ENCODE measurements around the gene SREK1IP1. TPM values are rescaled to one million over a fixed set of nuclear protein-coding genes. Genes with fewer than 3 reads are reported as not detected.

Gene SREK1IP1
- total RNA-seq = 21.0 and 25.5 TPM in 2 replicates
- total RNA-seq (2013) = 13.3 TPM
- polyA plus RNA-seq = 4.4 and 5.7 TPM in 2 replicates
- 2.6 and 5.6 TPM in 2 replicates for polyA minus RNA-seq

DNA sequence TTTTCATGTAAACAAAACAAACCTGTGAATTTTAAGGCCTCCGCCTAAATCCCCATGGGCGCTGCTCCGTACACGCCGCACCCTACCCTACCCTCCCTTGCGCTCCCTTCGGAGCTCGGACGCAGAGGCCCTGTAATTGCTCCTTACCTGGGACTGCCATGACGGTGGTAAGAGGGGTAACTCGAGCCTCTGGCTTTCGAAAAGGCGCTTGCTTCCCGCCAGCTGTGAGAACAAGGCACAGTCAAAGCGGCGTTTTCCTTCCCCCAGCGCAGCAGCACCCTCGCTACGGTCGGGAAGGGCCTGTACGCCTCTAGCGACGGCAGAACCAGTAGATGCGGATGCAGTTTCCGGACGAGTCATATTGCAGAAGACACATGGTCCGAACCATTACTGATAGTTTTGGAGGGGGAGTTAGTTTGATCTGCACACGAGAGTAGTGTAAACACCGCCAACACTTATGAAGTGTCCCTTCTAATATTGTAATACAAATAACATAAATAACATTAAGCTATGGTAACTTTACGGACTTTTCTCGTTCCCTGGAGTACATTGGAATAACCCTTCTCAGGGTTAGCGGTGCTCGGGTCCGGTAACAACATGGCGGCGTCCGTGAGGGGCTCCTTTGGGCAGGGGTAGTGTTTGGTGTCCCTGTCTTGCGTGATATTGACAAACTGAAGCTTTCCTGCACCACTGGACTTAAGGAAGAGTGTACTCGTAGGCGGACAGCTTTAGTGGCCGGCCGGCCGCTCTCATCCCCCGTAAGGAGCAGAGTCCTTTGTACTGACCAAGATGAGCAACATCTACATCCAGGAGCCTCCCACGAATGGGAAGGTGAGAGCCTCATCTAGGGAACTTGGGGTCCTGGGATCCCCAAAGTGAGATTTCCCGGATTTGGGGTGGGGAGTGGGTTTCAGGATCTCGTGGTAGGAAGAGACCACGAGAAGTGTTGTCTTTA is at the start of gene SREK1IP1, which contains the start of gene CWC27:
Gene SREK1IP1, minus strand, starts transcription at position 334 of the 955 bp plus-strand sequence. Its CDS starts 174 bp downstream, at position 160.
Gene CWC27, plus strand, starts transcription at position 573 of the 955 bp plus-strand sequence. Its CDS starts 217 bp downstream, at position 790.
- Histone ChIP-seq H3K4me1 (ENCODE audit: control insufficient read depth in 2 of 2, insufficient read depth in 2 of 2, low read length in 2 of 2) (peaks cover 30 to 37% of the 10 kb centered on the region in 2 donors), H3K4me3 (ENCODE audit: control extremely low read depth in 1 of 5, extremely low read depth in 1 of 5, insufficient read depth in 1 of 5, low read depth in 2 of 5, low read length in 4 of 5) (peak within 1 kb of the TSS; percentile 81 to 99 (median 96)), H3K9ac (ENCODE audit: low read length) (peak within 1 kb of the TSS; percentile 97), H3K27me3 (replicated peaks in 1 of 4; ENCODE audit: control extremely low read depth in 1 of 4, control insufficient read depth in 3 of 4, insufficient read depth in 4 of 4, low read length in 3 of 4) (no peaks in the 10 kb centered on the region), H3K4me2 (replicated peaks; ENCODE audit: low read depth, low read length, poor library complexity, severe bottlenecking) (peak within 1 kb of the TSS; percentile 87), H3K79me2 (ENCODE audit: control insufficient read depth, insufficient read depth, low read length) (peaks cover 75% of the 10 kb centered on the region), H3K27ac (ENCODE audit: low read length in 2 of 2) (peak within 1 kb of the TSS; percentile 73 to 84), H3K9me3 (ENCODE audit: control extremely low read depth in 1 of 3, control insufficient read depth in 2 of 3, insufficient read depth in 1 of 3, low read length in 2 of 3) (no peaks in the 10 kb centered on the region), H3K36me3 (replicated peaks in 1 of 2; ENCODE audit: control extremely low read depth in 1 of 2, control insufficient read depth in 1 of 2, extremely low read depth in 1 of 2, insufficient read depth in 2 of 2, low read length in 1 of 2) (peaks cover 2 to 9% of the 10 kb centered on the region in 2 experiments), H2AFZ (ENCODE audit: insufficient read depth, low read depth, low read length, poor library complexity, severe bottlenecking) (peak within 1 kb of the TSS; percentile 97), H4K20me1 (ENCODE audit: control insufficient read depth, insufficient read depth, low read length, poor library complexity, severe bottlenecking) (no peaks in the 10 kb centered on the region)
- Mint-ChIP-seq H3K9me3 (ENCODE audit: insufficient read depth) (no peaks in the 10 kb centered on the region), H3K27me3 (no peaks in the 10 kb centered on the region), H3K4me3 (peak within 1 kb of the TSS; percentile 99), H3K27ac (peak within 1 kb of the TSS; percentile 96), H3K4me1 (peaks cover 55% of the 10 kb centered on the region)
- ChIA-PET POLR2A (interaction anchor here (0.5 to 1.2 kb wide), 2 partner anchors 20 to 794 kb away, joined by 3 read pairs; partner anchors contain the start of genes CENPK and PPWD1), CTCF (interaction anchor here (0.9 to 2.7 kb wide), 8 partner anchors 10 to 715 kb away, joined by 3 to 14 read pairs (median 4); no protein-coding TSS in a partner anchor)
- intact Hi-C loops (cut with micrococcal nuclease) = loop anchor here (1.0 to 10.0 kb wide), 7 partner anchors 16 to 1156 kb away; partner anchors contain the start of genes CENPK, NLN, PPWD1 and SGTB
- ATAC-seq (ENCODE audit: low read depth) (peak; percentile 94), DNase-seq (peak; percentile 92)
- TF ChIP-seq EZH2 (IDR thresholded peaks at IDR 0.05; ENCODE audit: borderline replicate concordance, insufficient read depth, low read depth, low read length, poor library complexity, severe bottlenecking) = no peak
- TF ChIP-seq, protein P1, sequence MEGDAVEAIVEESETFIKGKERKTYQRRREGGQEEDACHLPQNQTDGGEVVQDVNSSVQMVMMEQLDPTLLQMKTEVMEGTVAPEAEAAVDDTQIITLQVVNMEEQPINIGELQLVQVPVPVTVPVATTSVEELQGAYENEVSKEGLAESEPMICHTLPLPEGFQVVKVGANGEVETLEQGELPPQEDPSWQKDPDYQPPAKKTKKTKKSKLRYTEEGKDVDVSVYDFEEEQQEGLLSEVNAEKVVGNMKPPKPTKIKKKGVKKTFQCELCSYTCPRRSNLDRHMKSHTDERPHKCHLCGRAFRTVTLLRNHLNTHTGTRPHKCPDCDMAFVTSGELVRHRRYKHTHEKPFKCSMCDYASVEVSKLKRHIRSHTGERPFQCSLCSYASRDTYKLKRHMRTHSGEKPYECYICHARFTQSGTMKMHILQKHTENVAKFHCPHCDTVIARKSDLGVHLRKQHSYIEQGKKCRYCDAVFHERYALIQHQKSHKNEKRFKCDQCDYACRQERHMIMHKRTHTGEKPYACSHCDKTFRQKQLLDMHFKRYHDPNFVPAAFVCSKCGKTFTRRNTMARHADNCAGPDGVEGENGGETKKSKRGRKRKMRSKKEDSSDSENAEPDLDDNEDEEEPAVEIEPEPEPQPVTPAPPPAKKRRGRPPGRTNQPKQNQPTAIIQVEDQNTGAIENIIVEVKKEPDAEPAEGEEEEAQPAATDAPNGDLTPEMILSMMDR (IDR thresholded peaks at IDR 0.05) = no peak
- WGBS (ENCODE audit: insufficient coverage) = under 1% methylated on average over 39 of the region's 48 CpGs

Measured in B cell (primary cell).